LNCaP clone FGC (cell line): ENCODE results near the gene POC1B.

ENCODE experiments used
- DNase-seq: peaks from one replicate; pipeline ENCODE4 v3.0.0-alpha.2; 2011; ENCODE audit warnings: low read depth
- H3K4me3 ChIP-seq: 2 replicates; pipeline ENCODE4 v1.5.1; 2011; ENCODE audit warnings: mild to moderate bottlenecking, low read depth, low read length, control low read depth
- CTCF ChIP-seq: IDR thresholded peaks from 2 replicates; pipeline ENCODE4 v1.5.1; 2012; ENCODE audit warnings: mild to moderate bottlenecking; ENCODE audit not compliant: control insufficient read depth, insufficient read depth; ENCODE audit errors: extremely low read depth

Gene POC1B

GRCh38 chr12:89507015-89507824 lies 18.6 kb downstream of the POC1B start:
- no peak overlapping the region for H3K4me3 ChIP-seq
- DNase-seq: no peak
- TF ChIP-seq CTCF: no peak

- no peak for TF ChIP-seq CTCF
- no peak overlapping the region for H3K4me3 ChIP-seq
Observed at GRCh38 chr12:89506050-89506449, 19.8 kb downstream of the POC1B start.

GRCh38 chr12:89504560-89505346 lies 21.1 kb downstream of the POC1B start:
- no peak for DNase-seq
- TF ChIP-seq CTCF: 0 out of 2 replicates have a peak, but pooled peaks have one; percentile 13

More at GRCh38 chr12:89506050-89506449, 19.8 kb downstream of the POC1B start:
- no peak for DNase-seq

GRCh38 chr12:89501793-89502192 lies 24.1 kb downstream of the POC1B start:
- DNase-seq: no peak

More at GRCh38 chr12:89504560-89505346, 21.1 kb downstream of the POC1B start:
- H3K4me3 ChIP-seq: no peak overlapping the region

GRCh38 chr12:89499857-89500256 lies 26.0 kb downstream of the POC1B start:
- TF ChIP-seq CTCF: no peak
- H3K4me3 ChIP-seq: no peak overlapping the region
- no peak for DNase-seq

More at GRCh38 chr12:89501793-89502192, 24.1 kb downstream of the POC1B start:
- no peak for TF ChIP-seq CTCF
- no peak overlapping the region for H3K4me3 ChIP-seq

GRCh38 chr12:89497467-89497866 lies 28.4 kb downstream of the POC1B start:
- DNase-seq: no peak
- no peak overlapping the region for H3K4me3 ChIP-seq
- TF ChIP-seq CTCF: no peak
